DMS53 treated with DMSO at 0.1 percent for 48 hours (cell line): ENCODE results near the gene PPM1F.
"Not testable (repeated sequence)": the region's sequence is repeated elsewhere in the genome, so short reads cannot be mapped to it uniquely, and the experiment has no call there.

Source experiments
- DNase-seq: peaks from one replicate; lab custom pipeline; 2025; ENCODE audit not compliant: unreplicated experiment; lab: John Stamatoyannopoulos, UW

The PPM1F gene

GRCh38 chr22:21942407-21943343 lies 10.0 kb downstream of the PPM1F start:
- no peak for DNase-seq

GRCh38 chr22:21941921-21942320 lies 10.7 kb downstream of the PPM1F start:
- DNase-seq, result no peak

- DNase-seq, result no peak
Observed at GRCh38 chr22:21940521-21940920, 12.1 kb downstream of the PPM1F start.

- DNase-seq, result not testable (repeated sequence)
Observed at GRCh38 chr22:21939935-21940334, 12.7 kb downstream of the PPM1F start.

DNA sequence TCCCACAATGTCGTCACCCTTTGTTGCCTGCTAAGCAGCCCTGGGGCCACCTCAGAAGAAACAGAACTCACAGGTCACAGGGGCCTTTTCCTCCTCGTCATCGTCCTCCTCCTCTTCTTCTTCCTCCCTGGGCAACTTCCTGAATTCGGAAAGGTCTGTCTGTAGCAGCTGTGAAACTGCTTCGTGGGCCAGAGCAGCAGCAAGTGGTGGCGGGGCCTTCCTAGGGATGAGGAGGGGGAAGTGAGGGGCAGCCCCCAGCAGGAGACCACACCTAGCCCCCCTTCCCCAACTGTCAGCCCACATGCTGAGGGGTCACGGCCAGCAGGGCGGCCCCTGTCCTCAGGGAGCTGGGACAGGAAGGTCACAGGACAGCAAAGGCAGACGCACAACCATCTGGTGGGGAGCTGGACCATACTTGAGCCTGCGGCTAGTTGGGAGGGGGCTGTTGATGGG lies 13.2 kb downstream of the PPM1F start:
- no peak for DNase-seq

DNA sequence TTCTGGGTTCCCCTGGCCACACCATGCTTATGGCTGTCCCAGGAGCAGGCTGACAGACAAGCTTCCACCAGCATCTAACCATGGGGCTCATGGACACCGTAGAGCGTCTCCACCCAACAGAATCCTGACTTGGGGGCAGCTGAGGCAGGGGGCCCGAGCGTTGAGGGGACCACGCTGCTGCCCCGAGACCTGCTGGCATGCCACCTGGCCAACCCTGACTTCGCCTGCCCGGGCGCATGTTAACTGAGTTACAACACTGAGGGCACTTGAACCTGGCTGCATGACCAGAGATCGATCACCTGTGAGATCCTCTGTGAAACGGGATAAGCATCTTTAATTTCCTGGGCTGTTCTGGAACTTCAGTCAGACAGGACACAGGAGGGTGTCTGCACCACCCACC lies 13.7 kb downstream of the PPM1F start:
- DNase-seq, result no peak

DNA sequence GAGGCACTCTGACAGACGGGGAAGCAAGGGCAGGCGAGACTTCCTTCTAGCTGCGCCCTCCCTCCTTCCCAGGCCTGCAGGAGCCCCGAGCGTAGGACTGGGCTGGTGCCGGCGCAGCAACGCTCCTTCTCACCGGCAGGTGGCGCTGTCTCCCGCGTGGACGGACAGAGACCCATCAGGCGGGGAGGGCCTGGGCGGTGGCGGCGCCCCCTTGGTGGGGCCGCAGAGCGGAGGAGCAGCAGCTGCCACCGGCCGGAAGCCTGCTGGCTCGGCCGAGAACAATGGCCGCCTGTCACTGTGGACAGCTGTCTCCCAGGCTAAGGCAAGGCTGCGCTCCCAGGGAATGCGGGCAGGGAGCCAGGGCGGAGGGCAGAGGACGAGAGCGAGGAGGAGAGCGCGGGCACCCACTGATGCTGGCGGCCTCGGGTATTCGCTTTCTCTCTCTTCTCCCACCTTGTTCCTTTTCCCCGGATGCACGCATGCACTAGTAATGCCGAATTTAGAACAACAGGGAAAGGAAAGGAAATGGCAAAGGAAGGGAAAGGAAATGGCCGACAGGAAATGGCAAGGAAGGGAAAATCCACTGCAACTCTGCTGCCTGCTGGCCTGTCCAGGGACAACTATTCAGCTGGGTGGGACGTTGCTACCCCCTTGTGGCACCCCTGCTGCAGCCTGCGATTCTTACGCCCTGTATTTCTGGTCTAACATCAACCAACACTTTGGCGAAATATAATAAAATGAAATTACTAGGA lies 14.4 kb downstream of the PPM1F start:
- DNase-seq, result peak; percentile 20

- no peak for DNase-seq
Observed at GRCh38 chr22:21937821-21938070, 14.9 kb downstream of the PPM1F start.

- no peak for DNase-seq
Observed at GRCh38 chr22:21937041-21937820, 15.4 kb downstream of the PPM1F start.

DNA sequence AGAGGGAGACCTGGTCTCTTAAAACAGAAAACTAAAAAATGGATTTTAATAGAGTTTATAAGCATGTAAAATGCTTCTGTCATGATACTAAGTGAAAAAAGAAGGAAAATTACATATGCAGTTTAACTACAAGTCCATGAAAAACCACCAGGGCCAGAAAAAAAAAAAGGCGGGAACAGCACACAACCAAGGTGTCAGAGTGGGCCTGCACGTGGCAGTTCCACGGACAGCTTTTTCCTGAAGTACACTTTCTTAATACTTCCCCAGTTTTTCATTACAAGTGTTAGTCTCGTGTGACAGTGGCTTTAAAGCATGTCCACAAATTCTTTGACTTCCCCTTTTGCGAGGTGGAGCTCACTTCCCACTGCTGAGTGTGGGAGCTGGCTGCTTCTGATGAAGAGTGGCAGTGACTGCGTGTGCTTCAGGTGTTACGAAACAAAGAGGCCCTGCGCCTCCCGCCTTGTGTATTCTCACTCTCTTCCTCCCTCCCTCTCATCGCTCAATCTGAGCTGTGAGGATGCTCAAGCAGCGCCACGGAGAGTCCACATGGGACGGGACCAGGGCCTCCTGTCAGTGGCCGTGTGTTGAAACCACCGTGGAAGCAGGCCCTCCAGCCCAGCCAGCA lies 16.4 kb downstream of the PPM1F start:
- DNase-seq, result no peak

GRCh38 chr22:21933910-21934309 lies 18.7 kb downstream of the PPM1F start:
- no peak for DNase-seq

DNA sequence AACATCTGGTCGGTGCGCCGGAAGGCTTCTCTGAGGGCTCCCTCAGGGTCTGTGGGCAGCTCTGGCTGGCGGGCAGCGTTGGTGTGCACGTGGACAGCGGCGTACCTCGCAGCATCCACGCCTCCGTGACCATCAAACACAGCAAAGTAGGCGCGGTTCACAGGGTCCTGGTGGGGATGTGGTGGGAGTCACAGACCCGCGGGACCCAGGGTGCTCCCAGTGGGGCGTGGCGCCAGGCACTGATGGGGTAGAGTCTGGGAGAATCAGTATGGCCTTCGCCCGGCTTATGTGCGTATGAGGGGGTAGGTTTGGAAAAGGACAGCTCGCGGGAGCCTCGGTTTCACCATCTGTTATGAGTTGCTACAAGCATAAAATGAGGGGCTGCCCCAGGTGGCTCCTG lies 19.2 kb downstream of the PPM1F start:
- no peak for DNase-seq

DNA sequence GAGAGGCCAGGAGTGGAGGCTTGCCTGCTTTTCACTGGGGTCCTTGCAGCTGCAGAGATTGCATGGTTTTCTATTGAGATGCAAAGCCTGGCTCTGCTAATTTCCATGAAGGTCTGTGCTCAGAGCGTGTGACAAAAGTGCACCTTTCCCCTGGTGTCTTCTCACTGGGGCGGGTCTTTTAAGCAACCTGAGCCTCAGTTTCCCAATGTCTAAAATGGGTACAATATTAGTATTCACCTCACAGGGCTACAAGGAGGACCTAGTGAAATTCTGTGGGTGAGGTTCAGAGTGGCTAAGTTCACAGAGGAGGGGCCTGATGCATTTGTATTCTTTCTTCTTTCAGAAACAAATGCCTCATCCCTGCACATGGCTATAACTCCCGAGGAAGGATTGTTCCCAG lies 20.3 kb downstream of the PPM1F start:
- no peak for DNase-seq

GRCh38 chr22:21931056-21931455 lies 21.6 kb downstream of the PPM1F start:
- no peak for DNase-seq

DNA sequence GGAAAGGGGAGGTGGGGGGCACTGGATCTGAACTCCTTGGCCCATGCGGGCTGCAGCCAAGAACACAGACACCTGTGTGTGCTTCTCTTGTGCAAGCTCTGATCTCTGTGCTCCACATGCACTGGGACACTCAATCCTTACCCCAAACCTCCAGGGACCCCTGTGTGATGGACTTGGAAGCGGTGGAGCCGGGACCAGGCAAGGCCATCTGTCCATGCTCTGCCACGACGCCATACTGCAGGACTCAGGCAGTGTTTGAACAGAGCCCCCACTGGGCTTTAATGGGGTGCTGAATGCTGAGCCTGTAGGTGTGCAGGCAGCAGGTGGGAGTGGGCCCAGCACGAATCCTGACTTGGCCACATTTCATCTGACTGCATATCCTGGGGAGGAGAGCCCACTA lies 23.4 kb downstream of the PPM1F start:
- DNase-seq, result no peak

DNA sequence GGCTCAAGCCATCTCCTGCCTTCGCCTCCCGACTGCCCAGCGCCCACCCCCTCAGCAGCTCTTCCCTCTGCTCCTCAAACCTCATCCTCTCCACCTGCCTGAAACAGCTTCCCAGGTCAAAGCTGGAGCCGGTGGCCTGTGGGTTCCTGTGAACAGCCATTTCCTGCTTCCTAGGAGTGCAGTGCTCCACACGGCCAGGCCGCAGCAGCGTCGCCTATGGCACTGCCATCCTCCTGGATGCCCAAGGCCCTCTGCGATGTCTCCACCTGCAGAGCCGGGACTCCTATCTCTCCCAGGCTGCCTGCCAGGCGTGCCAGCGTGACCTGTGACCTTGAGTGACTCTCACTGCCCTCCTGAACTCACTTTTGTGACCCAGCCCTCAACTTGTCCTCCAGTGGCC lies 24.6 kb downstream of the PPM1F start:
- DNase-seq, result no peak

GRCh38 chr22:21927174-21927823 lies 25.3 kb downstream of the PPM1F start:
- no peak for DNase-seq

- no peak for DNase-seq
Observed at GRCh38 chr22:21926728-21927127, 25.9 kb downstream of the PPM1F start.

DNA sequence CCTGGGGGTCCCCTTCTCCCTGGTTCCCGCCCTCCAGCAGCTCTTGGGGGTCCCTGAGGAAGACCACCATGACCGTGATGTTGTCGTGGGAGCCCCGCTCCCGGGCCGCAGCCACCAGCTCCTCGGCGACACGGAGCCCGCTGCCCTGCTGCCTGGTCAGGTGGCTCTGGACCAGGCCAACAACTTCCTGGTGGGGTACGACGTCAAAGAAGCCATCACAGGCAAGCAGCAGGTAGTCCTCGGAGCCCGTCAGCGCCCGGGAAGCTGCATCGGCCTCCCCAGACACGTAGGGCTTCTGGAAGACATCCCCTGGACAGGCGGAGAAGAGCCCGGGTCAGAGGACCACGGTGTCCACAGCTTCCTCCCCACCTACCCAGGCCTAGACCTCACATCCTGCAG lies 29.5 kb downstream of the PPM1F start:
- no peak for DNase-seq

GRCh38 chr22:21922370-21923162 lies 30.1 kb downstream of the PPM1F start:
- no peak for DNase-seq
